Activated CD8-positive, alpha-beta memory T cell treated with anti-CD3 and anti-CD28 coated beads for 4 hours (primary cell): ENCODE measurements around the gene OSCP1.

Source experiments
- DNase-seq, 2 donors: peaks; one replicate each; pipeline ENCODE4 v3.0.0-alpha.2; 2020; ENCODE audit warnings: low read depth in 2 of 2

OSCP1 gene

GRCh38 chr1:36402504-36402890, 47.8 kb downstream of the OSCP1 start:
- DNase-seq = no peak

DNA sequence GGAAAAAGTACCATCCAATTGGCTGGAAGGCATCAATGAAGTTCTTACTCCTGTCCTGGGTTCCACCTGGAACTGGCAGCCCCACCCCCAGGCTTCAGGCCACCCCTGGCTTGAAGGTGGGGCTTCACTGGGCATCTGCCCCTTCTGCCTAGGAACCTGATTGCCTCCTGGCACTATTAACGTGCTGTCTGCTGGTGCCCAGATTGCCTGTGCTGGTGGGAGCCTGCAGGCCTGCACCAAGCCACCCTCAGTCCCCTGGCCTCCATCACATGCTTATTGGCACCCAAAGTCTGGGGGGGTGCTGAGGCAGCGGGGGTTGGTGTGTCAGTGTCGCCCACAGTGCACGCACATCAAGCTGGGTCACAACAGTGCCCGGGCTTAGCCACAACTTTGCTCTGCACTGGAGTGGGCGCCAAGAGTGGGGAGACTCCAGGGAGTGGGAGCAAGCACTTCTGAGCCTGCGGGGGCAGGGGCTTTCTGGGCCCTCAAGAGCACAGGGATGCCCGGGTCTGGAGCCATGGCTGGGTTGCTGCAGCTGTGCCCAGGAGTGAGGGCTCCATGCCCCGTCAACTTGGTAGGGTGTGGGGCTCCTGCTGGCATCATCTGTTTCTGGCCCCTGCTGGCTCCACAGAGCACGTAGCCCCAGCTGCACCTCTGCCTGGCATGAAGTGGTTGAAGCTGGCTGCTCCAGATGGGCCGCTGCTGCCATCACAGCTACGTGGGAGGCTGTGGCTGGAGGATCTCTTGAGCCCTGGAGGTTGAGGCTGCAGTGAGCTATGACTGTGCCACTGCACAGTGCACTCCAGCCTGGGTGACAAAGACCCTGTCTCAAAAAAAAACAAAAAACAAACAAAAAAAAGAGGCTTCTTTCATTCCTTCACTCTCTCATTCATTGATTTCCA, 48.4 kb downstream of the OSCP1 start:
- DNase-seq = no peak

- DNase-seq = peak; percentile 20 to 51
These were observed 49.2 kb downstream of the OSCP1 start for GRCh38 chr1:36400825-36401601.

GRCh38 chr1:36400514-36400824, 49.8 kb downstream of the OSCP1 start:
- no peak for DNase-seq

DNA sequence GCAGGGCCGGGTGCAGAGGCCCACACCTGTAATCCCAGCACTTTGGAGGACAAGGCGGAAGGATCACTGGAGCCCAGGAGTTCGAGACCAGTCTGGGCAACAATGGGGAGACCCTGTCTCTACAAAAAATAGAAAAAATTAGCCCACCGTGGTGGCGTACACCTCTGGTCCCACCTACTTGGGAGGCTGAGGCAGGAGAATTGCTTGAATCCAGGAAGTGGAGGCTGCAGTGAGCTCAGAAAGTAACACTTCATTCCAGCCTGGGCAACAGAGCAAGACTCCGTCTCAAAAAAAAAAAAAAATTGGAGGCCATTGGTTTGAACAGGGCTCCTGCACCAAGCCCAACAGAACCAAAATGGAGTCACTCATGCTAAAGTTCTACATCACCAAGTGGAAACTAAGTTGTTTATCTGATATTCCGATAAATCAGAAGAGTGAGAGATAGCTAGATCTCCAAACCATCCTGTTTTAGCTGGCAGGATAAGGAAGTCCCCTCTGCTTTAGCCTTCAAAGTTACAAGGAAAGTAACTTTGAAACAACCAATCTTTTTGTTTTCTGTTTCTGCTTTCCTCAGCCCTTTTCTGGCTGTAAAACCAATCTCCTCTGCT, 51.8 kb downstream of the OSCP1 start:
- no peak for DNase-seq

DNA sequence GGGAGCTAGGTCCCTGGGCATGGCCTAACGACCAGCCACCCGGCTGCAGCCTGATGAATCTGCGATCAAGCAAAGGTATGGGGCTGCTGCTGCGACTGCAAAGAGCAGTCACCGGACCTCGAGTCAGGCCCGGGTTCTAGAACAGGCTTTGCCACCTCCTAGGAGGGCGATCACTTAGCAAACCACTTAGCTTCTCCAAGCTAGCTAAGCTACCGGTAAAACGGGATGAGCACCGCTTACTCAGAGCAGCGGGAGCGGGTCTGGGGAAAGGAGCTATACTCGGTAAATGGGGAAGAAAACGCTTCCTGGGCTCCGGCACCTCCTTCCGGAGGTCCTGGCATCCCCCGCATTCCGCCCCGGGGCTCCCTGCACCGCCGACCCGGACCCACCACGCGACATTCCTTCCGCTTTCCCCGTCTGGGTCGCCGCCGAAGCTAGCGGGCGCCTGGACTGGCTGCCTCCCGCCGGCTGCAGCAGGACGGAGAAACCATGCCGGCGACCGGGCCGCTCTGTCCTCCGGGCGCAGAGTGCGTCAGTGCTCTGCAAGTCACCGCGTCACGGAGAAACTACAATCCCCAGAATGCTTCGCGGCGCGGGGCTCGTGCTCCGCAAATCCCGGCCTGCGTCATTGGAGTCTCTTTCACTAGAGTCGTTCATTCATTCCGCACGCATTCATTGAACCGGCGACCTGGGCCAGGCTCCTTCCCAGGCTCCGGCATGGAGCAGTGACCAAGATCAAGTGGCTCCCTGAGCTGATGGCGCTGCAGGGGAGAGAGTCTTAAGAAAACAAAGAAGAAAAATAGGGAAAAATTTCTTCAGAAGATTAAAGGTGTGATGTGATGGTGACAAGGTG, 52.6 kb downstream of the OSCP1 start, which contains the start of gene LSM10:
TSS of gene LSM10 (minus strand) at position 531 of the 853 bp plus-strand sequence. CDS start 3,779 bp downstream, outside the sequence.
- peak; percentile 74 to 81 for DNase-seq

DNA sequence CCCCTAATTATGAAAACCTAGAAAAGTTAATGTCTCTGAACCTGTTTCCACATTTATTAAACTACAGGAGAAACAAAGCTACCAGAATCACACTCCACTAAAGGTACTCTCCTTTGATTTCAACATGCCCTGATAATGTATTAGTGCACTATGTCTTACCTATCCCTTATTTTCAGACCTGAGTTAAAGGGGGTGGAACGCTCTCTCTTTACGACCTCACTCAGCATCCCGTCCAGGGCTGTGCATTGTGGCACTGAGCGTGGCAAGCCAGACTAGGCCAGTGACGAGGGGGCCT, 53.2 kb downstream of the OSCP1 start:
- DNase-seq = no peak

GRCh38 chr1:36396359-36396758, 53.9 kb downstream of the OSCP1 start:
- no peak for DNase-seq

GRCh38 chr1:36393686-36394085, 56.6 kb downstream of the OSCP1 start:
- DNase-seq = no peak

DNA sequence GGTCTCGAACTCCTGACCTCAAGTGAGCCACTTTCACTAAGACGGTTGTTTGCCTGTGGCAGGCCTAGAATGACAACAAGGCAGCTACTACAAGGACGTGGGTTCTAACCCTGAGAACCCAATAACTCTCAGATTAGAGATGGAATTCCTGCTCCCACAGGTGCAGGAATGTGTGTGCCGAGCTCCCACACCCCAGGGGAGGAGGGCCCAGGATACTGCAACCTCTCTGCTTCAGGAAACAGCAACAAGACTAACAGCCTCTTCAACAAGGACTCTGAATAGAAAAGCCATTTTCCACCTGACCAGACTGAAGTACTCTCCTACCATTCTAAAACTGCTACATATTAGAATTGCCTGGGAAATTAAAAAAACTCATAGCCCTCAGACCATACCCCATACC, 57.4 kb downstream of the OSCP1 start:
- DNase-seq = no peak

DNA sequence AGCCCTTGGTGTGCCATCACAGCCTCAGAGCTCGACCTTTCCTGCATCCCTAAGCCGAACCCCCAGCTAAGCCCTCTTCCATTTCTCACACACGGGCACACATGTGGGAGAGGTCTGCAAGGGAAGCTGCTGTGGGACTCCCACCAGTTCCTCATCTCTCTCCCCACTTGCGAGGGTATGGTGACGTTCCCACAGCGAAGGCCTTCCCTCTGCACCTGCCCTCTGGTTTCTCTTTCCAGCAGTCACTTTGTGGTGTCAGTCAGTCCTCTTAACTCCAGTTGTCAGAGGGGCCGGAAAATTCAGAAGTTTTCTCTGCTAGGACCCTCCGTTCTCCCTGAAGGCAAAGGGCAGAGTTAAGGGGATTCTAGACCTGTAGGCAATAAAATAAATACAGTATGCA, 59.0 kb downstream of the OSCP1 start:
- no peak for DNase-seq

- DNase-seq = no peak
These were observed 59.8 kb downstream of the OSCP1 start for GRCh38 chr1:36390411-36390810.

GRCh38 chr1:36389999-36390398, 60.3 kb downstream of the OSCP1 start:
- DNase-seq = no peak

DNA sequence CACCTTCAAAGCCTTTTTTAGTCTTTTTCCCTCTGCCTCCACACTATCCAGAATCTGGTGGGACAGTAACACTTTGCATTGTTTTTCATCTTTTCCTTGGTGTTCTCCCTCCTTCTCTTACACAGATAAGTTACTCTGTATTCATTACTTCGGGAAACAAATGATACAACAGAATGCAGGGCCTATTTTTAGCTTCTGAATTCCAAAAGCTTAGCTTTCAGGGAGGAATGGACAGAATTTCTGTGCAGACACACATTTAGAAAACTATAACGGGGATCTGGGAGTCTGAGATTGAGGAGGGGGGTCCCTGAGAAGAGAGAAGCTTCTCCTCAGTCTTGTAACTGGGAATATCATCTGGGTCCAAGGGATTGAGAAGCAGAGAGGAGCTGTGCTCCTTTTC, 61.0 kb downstream of the OSCP1 start:
- no peak for DNase-seq

DNA sequence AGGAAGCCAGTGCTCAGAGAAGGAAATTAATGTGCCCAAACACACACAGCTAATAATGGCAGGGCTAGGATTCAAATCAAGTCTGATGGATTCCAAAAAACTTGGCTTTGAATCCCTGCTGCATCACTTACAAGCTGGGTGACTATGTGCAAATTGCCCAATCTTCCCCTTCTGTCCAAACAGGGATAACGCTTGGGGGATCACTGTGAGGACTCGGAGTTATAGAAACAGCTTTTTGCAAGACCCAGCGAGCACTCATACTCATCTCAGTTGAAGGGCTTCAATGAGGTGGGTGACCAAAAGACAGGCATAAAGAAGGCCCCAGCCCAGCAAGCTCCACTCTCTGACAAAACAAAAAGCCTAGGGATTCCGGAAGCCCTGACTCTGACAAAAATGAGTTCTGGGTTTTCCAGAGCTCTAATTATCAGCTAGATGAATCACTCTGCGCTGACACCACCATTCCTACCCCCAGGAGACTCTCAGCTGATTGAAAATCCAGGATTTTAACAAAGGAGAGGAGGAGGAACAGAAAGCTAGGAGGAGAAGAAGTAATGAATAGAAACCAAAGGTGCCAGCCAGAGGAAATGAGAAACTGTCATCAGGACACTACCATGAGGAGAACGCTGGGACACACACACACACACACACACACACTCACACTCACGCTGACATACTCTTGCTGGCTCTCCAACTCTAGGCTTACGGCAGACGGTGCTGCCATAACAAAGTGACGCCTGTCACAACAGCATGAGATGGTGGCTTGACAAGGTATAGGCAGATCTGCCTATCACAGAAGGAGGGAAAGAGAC, 62.9 kb downstream of the OSCP1 start:
- DNase-seq = no peak

DNA sequence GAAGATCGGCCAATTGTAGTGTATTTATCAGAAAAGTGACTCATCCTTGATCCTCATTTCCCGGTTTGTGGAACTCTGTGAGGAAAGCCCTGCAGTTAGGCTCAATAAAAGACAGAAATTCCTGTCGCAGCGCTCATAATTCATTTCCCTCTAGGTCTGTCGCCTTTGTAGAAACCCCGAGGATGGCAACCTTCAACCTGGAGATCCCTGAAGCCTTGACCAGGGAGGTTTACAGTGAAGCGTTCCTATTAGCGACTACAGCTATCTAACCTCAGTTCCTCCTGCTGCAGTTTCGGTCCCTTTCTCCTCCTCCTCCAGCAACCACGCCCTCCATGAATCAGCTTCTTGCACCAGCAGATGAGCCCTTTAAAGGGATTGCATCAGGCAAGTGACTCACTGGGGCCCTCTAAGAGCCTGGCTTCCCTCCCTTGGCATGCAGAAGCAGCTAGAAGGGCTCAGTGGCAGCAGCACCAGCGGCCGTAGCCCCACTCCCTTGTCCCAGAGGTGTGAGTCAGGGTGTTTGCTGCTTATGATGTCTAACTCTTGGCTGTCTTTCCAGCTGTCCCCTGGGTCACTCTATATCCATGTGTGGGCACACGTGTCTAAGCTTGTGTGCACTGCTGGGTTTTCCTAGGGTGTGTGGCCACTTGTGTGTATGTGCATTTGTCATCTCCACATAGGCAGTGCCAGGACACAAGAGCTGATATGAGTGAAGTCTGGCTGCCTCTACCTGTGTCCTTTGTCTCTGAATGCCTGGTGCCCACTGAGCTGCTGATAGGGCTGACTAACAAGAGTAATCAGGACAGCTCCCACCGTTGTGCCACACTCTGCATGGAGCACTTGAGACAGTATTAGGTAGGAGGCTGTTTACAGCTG, 63.7 kb downstream of the OSCP1 start:
- peak; percentile 83 to 91 for DNase-seq

GRCh38 chr1:36385410-36386264, 64.6 kb downstream of the OSCP1 start, which contains the start of gene STK40:
Gene STK40 (minus strand): TSS chr1:36385924. CDS start chr1:36361332, 24,592 bp downstream.
- peak; percentile 97 for DNase-seq

DNA sequence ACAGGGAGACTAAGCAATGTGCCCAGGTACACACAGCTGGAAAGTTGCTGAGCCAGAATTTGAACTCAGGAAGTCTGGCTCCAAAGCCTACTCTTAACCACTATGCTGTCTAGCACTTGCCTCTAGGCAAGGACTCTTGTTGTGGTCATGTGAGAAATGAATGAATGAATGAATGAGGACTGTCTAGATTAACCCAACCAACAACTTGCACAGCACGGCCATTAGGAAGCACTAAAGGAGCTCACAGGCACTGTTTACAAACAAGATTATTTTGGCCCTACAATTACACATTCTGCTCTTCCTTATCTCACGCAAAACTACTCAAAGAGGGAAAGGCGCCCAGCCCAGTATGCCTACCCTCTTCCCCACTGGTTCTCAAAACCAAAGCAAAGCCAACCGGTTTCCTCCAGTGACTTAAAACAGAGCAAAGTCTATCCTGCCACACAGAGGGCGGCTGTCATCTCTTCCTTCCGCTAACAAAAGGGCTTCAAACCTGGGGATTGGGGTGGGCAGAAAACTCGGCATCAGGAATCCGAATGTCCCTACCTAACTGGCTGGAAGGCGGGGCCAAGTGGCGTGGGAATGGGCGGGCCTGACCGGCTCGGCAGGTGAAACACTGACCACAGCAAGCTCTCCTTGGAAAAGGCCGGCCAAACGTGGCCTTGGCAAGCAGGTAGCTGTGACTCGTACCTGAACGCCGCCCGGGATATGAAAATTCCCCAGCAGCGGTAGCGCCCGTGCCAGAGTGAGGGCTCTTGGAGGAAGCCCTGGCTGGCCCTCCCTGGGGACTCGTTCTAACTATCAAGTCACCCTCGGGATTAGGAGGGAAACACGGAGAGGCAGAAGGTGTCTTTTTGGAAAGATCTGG, 65.5 kb downstream of the OSCP1 start:
- DNase-seq = no peak
